ENCODE measurements around the gene CCAR1. TPM values are rescaled to one million over a fixed set of nuclear protein-coding genes. Genes with fewer than 3 reads are reported as not detected.

The CCAR1 gene
- total and polyA plus RNA-seq, 2 of the 13 experiments (the other 11 are each of a cell fraction or from before 2014, with no cell fraction given) = 74.5 to 81.6 TPM

DNA sequence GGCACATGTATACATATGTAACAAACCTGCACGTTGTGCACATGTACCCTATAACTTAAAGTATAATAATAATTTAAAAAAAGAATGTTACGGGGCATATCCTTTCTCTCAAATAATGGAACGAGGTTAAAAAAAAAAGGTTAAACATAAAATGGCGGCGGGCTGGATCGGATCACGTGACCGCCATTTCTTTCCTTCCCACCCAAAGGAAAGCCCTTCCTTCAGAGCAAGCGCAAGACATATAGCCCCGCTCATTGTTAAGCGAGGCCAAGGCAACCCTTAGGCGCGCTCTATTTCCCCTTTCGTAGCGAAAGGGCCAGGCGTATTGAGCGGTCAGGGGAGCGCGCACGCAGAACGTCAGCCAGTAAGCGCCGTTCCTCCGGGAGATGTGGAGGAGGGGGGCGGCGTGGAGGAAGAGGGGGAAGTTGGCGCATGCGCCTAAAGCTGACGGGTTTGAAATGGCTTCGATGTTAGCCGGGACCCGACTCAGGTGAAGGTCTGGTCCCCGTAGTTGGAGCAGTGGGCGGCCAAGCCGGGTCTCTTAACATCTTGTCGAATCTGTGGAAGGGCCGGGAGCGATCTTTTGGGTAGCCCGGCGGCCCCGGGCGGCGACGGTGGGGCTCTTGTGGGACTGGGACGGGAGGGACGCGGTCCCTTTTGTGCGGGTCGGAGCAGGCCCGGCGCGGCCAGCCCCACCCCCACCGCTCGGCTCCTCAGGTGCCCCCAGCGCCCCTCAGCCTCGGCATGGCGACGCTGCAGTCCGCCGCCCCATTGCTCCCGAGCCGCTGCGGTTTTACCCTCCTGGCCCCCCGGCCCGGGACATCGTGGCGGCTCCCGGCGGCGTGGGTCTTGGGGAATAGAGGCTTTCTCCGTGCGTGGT lies at the start of gene CCAR1 (continued):
- TF ChIP-seq, protein P1, sequence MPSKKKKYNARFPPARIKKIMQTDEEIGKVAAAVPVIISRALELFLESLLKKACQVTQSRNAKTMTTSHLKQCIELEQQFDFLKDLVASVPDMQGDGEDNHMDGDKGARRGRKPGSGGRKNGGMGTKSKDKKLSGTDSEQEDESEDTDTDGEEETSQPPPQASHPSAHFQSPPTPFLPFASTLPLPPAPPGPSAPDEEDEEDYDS (CRISPR knock-in tag; IDR thresholded peaks at IDR 0.05) = peak; percentile 85
- TF ChIP-seq ZNF746 (CRISPR knock-in tag; IDR thresholded peaks at IDR 0.05) (0 out of 2 replicates have a peak, but pooled peaks have one; percentile 25), CCDC6 (CRISPR knock-in tag; IDR thresholded peaks at IDR 0.05) (no peak; the same call in 1 of the 2 replicates), ZNF33B (CRISPR knock-in tag; IDR thresholded peaks at IDR 0.05) (peak; percentile 24; the same call in 1 of the 2 replicates), BRD4 (CRISPR knock-in tag; IDR thresholded peaks at IDR 0.05) (peak; percentile 26; the same call in 1 of the 2 replicates), ZNF552 (CRISPR knock-in tag; IDR thresholded peaks at IDR 0.05; ENCODE audit: borderline replicate concordance) (0 out of 2 replicates have a peak, but pooled peaks have one; percentile 23), STAT5B (CRISPR knock-in tag; IDR thresholded peaks at IDR 0.05) (no peak), SMAD9 (CRISPR knock-in tag; IDR thresholded peaks at IDR 0.05) (0 out of 2 replicates have a peak, but pooled peaks have one; percentile 16), ZSCAN21 (CRISPR knock-in tag; IDR thresholded peaks at IDR 0.05; ENCODE audit: borderline replicate concordance) (no peak), KLF16 (CRISPR knock-in tag; IDR thresholded peaks at IDR 0.05) (peak in 1 of 2 experiments; percentile 68; a peak in 2 of 4 replicates), ZNF761 (CRISPR knock-in tag; conservative IDR thresholded peaks at IDR 0.05) (no peak), TRIM24 (CRISPR knock-in tag; IDR thresholded peaks at IDR 0.05) (no peak), ZSCAN9 (CRISPR knock-in tag; IDR thresholded peaks at IDR 0.05; ENCODE audit: borderline replicate concordance) (no peak), MTF2 (CRISPR knock-in tag; IDR thresholded peaks at IDR 0.05; ENCODE audit: borderline replicate concordance) (peak; percentile 72; the same call in 1 of the 2 replicates), ZNF749 (CRISPR knock-in tag; IDR thresholded peaks at IDR 0.05; ENCODE audit: borderline replicate concordance) (no peak), ZFP41 (CRISPR knock-in tag; IDR thresholded peaks at IDR 0.05; ENCODE audit: borderline replicate concordance) (no peak), ZNF788 (CRISPR knock-in tag; IDR thresholded peaks at IDR 0.05; ENCODE audit: borderline replicate concordance) (peak; percentile 43; the same call in 1 of the 2 replicates), PPARG (CRISPR knock-in tag; conservative IDR thresholded peaks at IDR 0.05) (no peak; the same call in 1 of the 2 replicates), ZMYM2 (CRISPR knock-in tag; IDR thresholded peaks at IDR 0.05) (no peak), ZNF274 (CRISPR knock-in tag; IDR thresholded peaks at IDR 0.05) (0 out of 2 replicates have a peak, but pooled peaks have one; percentile 71), SOX6 (IDR thresholded peaks at IDR 0.05) (no peak), SOX6 (CRISPR knock-in tag; IDR thresholded peaks at IDR 0.05) (peak; percentile 69), RBFOX2 (IDR thresholded peaks at IDR 0.05; ENCODE audit: low read depth, low read length) (peak; percentile 93), ZFX (CRISPR knock-in tag; IDR thresholded peaks at IDR 0.05; ENCODE audit: low read depth) (peak; percentile 93), NCOA1 (CRISPR knock-in tag; IDR thresholded peaks at IDR 0.05) (peak; percentile 78; the same call in 1 of the 2 replicates)
- TF ChIP-seq, protein P2, sequence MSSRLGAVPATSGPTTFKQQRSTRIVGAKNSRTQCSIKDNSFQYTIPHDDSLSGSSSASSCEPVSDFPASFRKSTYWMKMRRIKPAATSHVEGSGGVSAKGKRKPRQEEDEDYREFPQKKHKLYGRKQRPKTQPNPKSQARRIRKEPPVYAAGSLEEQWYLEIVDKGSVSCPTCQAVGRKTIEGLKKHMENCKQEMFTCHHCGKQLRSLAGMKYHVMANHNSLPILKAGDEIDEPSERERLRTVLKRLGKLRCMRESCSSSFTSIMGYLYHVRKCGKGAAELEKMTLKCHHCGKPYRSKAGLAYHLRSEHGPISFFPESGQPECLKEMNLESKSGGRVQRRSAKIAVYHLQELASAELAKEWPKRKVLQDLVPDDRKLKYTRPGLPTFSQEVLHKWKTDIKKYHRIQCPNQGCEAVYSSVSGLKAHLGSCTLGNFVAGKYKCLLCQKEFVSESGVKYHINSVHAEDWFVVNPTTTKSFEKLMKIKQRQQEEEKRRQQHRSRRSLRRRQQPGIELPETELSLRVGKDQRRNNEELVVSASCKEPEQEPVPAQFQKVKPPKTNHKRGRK (CRISPR knock-in tag; IDR thresholded peaks at IDR 0.05) = no peak
- TF ChIP-seq, protein P3, sequence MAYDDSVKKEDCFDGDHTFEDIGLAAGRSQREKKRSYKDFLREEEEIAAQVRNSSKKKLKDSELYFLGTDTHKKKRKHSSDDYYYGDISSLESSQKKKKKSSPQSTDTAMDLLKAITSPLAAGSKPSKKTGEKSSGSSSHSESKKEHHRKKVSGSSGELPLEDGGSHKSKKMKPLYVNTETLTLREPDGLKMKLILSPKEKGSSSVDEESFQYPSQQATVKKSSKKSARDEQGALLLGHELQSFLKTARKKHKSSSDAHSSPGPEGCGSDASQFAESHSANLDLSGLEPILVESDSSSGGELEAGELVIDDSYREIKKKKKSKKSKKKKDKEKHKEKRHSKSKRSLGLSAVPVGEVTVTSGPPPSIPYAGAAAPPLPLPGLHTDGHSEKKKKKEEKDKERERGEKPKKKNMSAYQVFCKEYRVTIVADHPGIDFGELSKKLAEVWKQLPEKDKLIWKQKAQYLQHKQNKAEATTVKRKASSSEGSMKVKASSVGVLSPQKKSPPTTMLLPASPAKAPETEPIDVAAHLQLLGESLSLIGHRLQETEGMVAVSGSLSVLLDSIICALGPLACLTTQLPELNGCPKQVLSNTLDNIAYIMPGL (CRISPR knock-in tag; IDR thresholded peaks at IDR 0.05; ENCODE audit: borderline replicate concordance in 1 of 2, low read depth in 1 of 2) = peak in 1 of 2 experiments; percentile 77; a peak in 2 of 4 replicates

Measured in HepG2 (cell line).